HS-5 (cell line): ENCODE data around the gene MUC12.
A peak's percentile ranks its signal among the peaks of the same experiment; 100 is the strongest.
"Not testable (repeated sequence)": the region's sequence is repeated elsewhere in the genome, so short reads cannot be mapped to it uniquely, and the experiment has no call there.

Source experiments
- DNase-seq: peaks from one replicate; pipeline ENCODE4 v3.0.0-alpha.2; 2012; ENCODE audit warnings: low read depth

Gene MUC12

GRCh38 chr7:100969066-100969615 is at the start of gene MUC12:
Gene MUC12, plus strand, starts transcription at chr7:100969565. Its CDS starts 58 bp downstream, at chr7:100969623.
- no peak for DNase-seq

GRCh38 chr7:100919779-100920437 is 49.5 kb upstream of the MUC12 start:
- not testable (repeated sequence) for DNase-seq

- DNase-seq, result no peak
These were observed 48.3 kb upstream of the MUC12 start for GRCh38 chr7:100921039-100921438.

- not testable (repeated sequence) for DNase-seq
These were observed 45.7 kb upstream of the MUC12 start for GRCh38 chr7:100923616-100924015.

- no peak for DNase-seq
These were observed 39.6 kb upstream of the MUC12 start for GRCh38 chr7:100929808-100930174.

GRCh38 chr7:100933734-100934133 is 35.6 kb upstream of the MUC12 start:
- no peak for DNase-seq

- not testable (repeated sequence) for DNase-seq
These were observed 34.0 kb upstream of the MUC12 start for GRCh38 chr7:100935381-100935780.

- not testable (repeated sequence) for DNase-seq
These were observed 33.2 kb upstream of the MUC12 start for GRCh38 chr7:100936167-100936566.

- peak; percentile 11 for DNase-seq
These were observed 27.2 kb upstream of the MUC12 start for GRCh38 chr7:100942045-100942774.

GRCh38 chr7:100943693-100944092 is 25.7 kb upstream of the MUC12 start:
- no peak for DNase-seq

GRCh38 chr7:100944138-100944537 is 25.2 kb upstream of the MUC12 start:
- no peak for DNase-seq

GRCh38 chr7:100946111-100946510 is 23.3 kb upstream of the MUC12 start:
- DNase-seq, result no peak

- DNase-seq, result no peak
These were observed 22.5 kb upstream of the MUC12 start for GRCh38 chr7:100946766-100947365.

GRCh38 chr7:100947792-100948191 is 21.6 kb upstream of the MUC12 start:
- no peak for DNase-seq

- no peak for DNase-seq
These were observed 20.0 kb upstream of the MUC12 start, which contains the start of gene MUC3A for GRCh38 chr7:100949227-100949932. Gene MUC3A, plus strand, starts transcription at chr7:100949534. Its CDS starts 91 bp downstream, at chr7:100949625.

GRCh38 chr7:100949933-100950443 is 19.4 kb upstream of the MUC12 start:
- no peak for DNase-seq

- no peak for DNase-seq
These were observed 18.2 kb upstream of the MUC12 start for GRCh38 chr7:100951172-100951571.

- no peak for DNase-seq
These were observed 17.3 kb upstream of the MUC12 start for GRCh38 chr7:100951888-100952560.

GRCh38 chr7:100952641-100953040 is 16.7 kb upstream of the MUC12 start:
- DNase-seq, result no peak

- DNase-seq, result no peak
These were observed 11.4 kb upstream of the MUC12 start for GRCh38 chr7:100957832-100958421.

GRCh38 chr7:100959894-100960293 is 9.5 kb upstream of the MUC12 start:
- no peak for DNase-seq
